GM06990 (cell line): ENCODE results near the gene HERC4.

Source experiments
- DNase-seq: peaks from one replicate; pipeline ENCODE4 v3.0.0-alpha.2; 2011; ENCODE audit not compliant: insufficient read length; ENCODE audit errors: extremely low read depth
- H3K27me3 ChIP-seq: replicated peaks from 2 replicates; pipeline ENCODE4 v1.6.0; 2011; ENCODE audit warnings: low read length; ENCODE audit not compliant: control insufficient read depth, insufficient read depth
- H3K36me3 ChIP-seq: 2 replicates; pipeline ENCODE4 v1.5.1; 2011; ENCODE audit warnings: low read length; ENCODE audit not compliant: control insufficient read depth, insufficient read depth
- H3K4me3 ChIP-seq: replicated peaks from 2 replicates; pipeline ENCODE4 v1.5.1; 2011; ENCODE audit warnings: low read depth, mild to moderate bottlenecking, control low read depth, low read length
- CTCF ChIP-seq: IDR thresholded peaks from 2 replicates; pipeline ENCODE4 v1.5.1; 2011; ENCODE audit warnings: low read length, control low read depth, mild to moderate bottlenecking, inconsistent platforms; ENCODE audit not compliant: insufficient read depth, poor library complexity, severe bottlenecking

Gene HERC4

GRCh38 chr10:67965456-67965855, 109.6 kb downstream of the HERC4 start:
- no peak for DNase-seq
- no peaks in the 10 kb centered on the region for H3K27me3 ChIP-seq
- no peak overlapping the region for H3K4me3 ChIP-seq
- H3K36me3 ChIP-seq: peaks cover 4% of the 10 kb centered on the region
- no peak for TF ChIP-seq CTCF

- TF ChIP-seq CTCF: no peak
- Histone ChIP-seq H3K36me3 (no peaks in the 10 kb centered on the region), H3K4me3 (no peak overlapping the region), H3K27me3 (no peaks in the 10 kb centered on the region)
- no peak for DNase-seq
Measured at GRCh38 chr10:67959839-67960476, 115.1 kb downstream of the HERC4 start.

GRCh38 chr10:67955614-67956013, 119.5 kb downstream of the HERC4 start:
- Histone ChIP-seq H3K36me3 (no peaks in the 10 kb centered on the region), H3K27me3 (no peaks in the 10 kb centered on the region), H3K4me3 (no peak overlapping the region)
- TF ChIP-seq CTCF: no peak
- no peak for DNase-seq

GRCh38 chr10:67943917-67944316, 131.2 kb downstream of the HERC4 start:
- Histone ChIP-seq H3K4me3 (no peak overlapping the region), H3K27me3 (no peaks in the 10 kb centered on the region), H3K36me3 (peaks cover 4% of the 10 kb centered on the region)
- TF ChIP-seq CTCF: no peak
- DNase-seq: no peak

- no peak for TF ChIP-seq CTCF
- Histone ChIP-seq H3K27me3 (no peaks in the 10 kb centered on the region), H3K4me3 (no peak overlapping the region), H3K36me3 (peaks cover 3% of the 10 kb centered on the region; the same call in 1 of the 2 replicates)
- no peak for DNase-seq
Measured at GRCh38 chr10:67936416-67936815, 138.7 kb downstream of the HERC4 start.

GRCh38 chr10:67935223-67935622, 139.9 kb downstream of the HERC4 start:
- TF ChIP-seq CTCF: no peak
- Histone ChIP-seq H3K4me3 (no peak overlapping the region), H3K27me3 (no peaks in the 10 kb centered on the region), H3K36me3 (peaks cover 3% of the 10 kb centered on the region; the same call in 1 of the 2 replicates)
- no peak for DNase-seq
